ENCODE data around the gene SGCE. TPM values are rescaled to one million over a fixed set of nuclear protein-coding genes. Genes with fewer than 3 reads are reported as not detected.

The SGCE gene
- total and polyA plus RNA-seq, 10 of the 15 experiments (the other 5 are each of a cell fraction or from before 2014, with no cell fraction given), result 30.5 to 80.1 (median 49.2) TPM

GRCh38 chr7:94565247-94565894, 90.6 kb downstream of the SGCE start:
- CTCF ChIA-PET, result no interaction called here
- TF ChIP-seq ATF2 (IDR thresholded peaks at IDR 0.05; ENCODE audit: low read length), result no peak
- TF ChIP-seq LARP7 (IDR thresholded peaks at IDR 0.05), result no peak
- TF ChIP-seq MEF2B (IDR thresholded peaks at IDR 0.05; ENCODE audit: partially characterized antibody, poor library complexity, severe bottlenecking), result no peak
- no peak for TF ChIP-seq SUPT20H (IDR thresholded peaks at IDR 0.05; ENCODE audit: borderline replicate concordance, control insufficient read depth, low read depth, low read length)
- no peak for TF ChIP-seq NFYB (IDR thresholded peaks at IDR 0.05; ENCODE audit: insufficient read depth, low read depth, low read length)
- TF ChIP-seq STAT3 (IDR thresholded peaks at IDR 0.05; ENCODE audit: low read depth, low read length), result no peak
- TF ChIP-seq CREB1 (IDR thresholded peaks at IDR 0.05; ENCODE audit: low read depth), result no peak
- TF ChIP-seq NR2C2 (IDR thresholded peaks at IDR 0.05; ENCODE audit: borderline replicate concordance, control insufficient read depth, insufficient read length, low read depth), result no peak
- TF ChIP-seq SIN3A (IDR thresholded peaks at IDR 0.05; ENCODE audit: low read depth, low read length), result no peak
- TF ChIP-seq HDAC2 (IDR thresholded peaks at IDR 0.05), result no peak
- no peak for TF ChIP-seq YBX1 (IDR thresholded peaks at IDR 0.05)
- no peak for TF ChIP-seq E2F4 (IDR thresholded peaks at IDR 0.05; ENCODE audit: low read depth, low read length)
- TF ChIP-seq USF1 (IDR thresholded peaks at IDR 0.05; ENCODE audit: borderline replicate concordance, extremely low read length, insufficient read depth, low read depth, low read length), result no peak
- TF ChIP-seq ZNF207 (IDR thresholded peaks at IDR 0.05; ENCODE audit: borderline replicate concordance), result no peak
- H3K9ac ChIP-seq (ENCODE audit: control insufficient read depth, insufficient read depth, low read length), result no peak overlapping the region
- no peak overlapping the region for H2AFZ ChIP-seq (ENCODE audit: control insufficient read depth, low read depth, low read length)
- no peaks in the 10 kb centered on the region for H4K20me1 ChIP-seq (ENCODE audit: control insufficient read depth, insufficient read depth)
- WGBS (ENCODE audit: insufficient coverage, insufficient replicate concordance, low lambda C conversion rate, missing lambda C conversion rate), result 75% methylated on average over 4 of the region's 4 CpGs
- BruUV-seq (replicated peaks), result no TSS peak
- SMC1A ChIA-PET (ENCODE audit: uncharacterized antibody, unreplicated experiment), result interaction anchor here (0.5 to 1.1 kb wide), 3 partner anchors 11 to 29 kb away, joined by 3 read pairs; no protein-coding TSS in a partner anchor
- intact Hi-C loops (cut with micrococcal nuclease; ENCODE audit: unreplicated experiment) (no loop called here), in situ Hi-C loops (cut with MboI) (no loop called here)
- no peaks in the 10 kb centered on the region for H3K9me3 ChIP-seq (replicated peaks; ENCODE audit: control insufficient read depth, insufficient read depth, low read length)
- RAD21 ChIA-PET (ENCODE audit: unreplicated experiment), result no interaction called here
- no peak for FAIRE-seq
- H3K4me1 ChIP-seq (ENCODE audit: control insufficient read depth, insufficient read depth, low read length), result no peaks in the 10 kb centered on the region
- no peak overlapping the region for H3K4me3 ChIP-seq
- H3K4me2 ChIP-seq (ENCODE audit: control insufficient read depth, insufficient read depth), result no peak overlapping the region
- no peak for ATAC-seq
- H3K36me3 ChIP-seq (ENCODE audit: control insufficient read depth in 2 of 2, insufficient read depth in 2 of 2, low read length in 1 of 2), result no peaks in the 10 kb centered on the region; a peak in 1 of 4 replicates
- no peak overlapping the region for H3K27ac ChIP-seq (ENCODE audit: control insufficient read depth, insufficient read depth)
- POLR2A ChIA-PET, result no interaction called here
- no peak for DNase-seq (ENCODE audit: low read depth, low spot score)
- no peaks in the 10 kb centered on the region for H3K27me3 ChIP-seq (replicated peaks in 1 of 2; ENCODE audit: control insufficient read depth in 2 of 2, insufficient read depth in 2 of 2, low read length in 1 of 2)
- H3K79me2 ChIP-seq (ENCODE audit: control insufficient read depth, insufficient read depth, low read length), result no peaks in the 10 kb centered on the region

Data from GM12878 (cell line).